Right lobe of liver (tissue), 4 donors: Measurements from ENCODE around the gene FAM124A.

ENCODE experiments used
- POLR2A ChIP-seq: fragments of 450-650 bp; IDR thresholded peaks from one replicate; pipeline ENCODE4 v1.6.1; 2017; ENCODE audit warnings: antibody characterized with exemption, mild to moderate bottlenecking
- TF ChIP-seq, protein P1 (sequence below), 4 donors: fragments of 200-600 bp in 3 of 4; fragments of 450-650 bp in 1 of 4; IDR thresholded peaks; one replicate each; pipeline versions ENCODE4 v1.5.1 to v1.8.0; 2016 to 2022; ENCODE audit warnings: antibody characterized with exemption in 4 of 4, mild to moderate bottlenecking in 2 of 4
- donor health status: DM: no; HTN: no; CAD: no.
- donor health status: DM: no; HTN: no; CAD: no.
- donor health status: DM: no; HTN: yes; CAD: no.

DNA sequence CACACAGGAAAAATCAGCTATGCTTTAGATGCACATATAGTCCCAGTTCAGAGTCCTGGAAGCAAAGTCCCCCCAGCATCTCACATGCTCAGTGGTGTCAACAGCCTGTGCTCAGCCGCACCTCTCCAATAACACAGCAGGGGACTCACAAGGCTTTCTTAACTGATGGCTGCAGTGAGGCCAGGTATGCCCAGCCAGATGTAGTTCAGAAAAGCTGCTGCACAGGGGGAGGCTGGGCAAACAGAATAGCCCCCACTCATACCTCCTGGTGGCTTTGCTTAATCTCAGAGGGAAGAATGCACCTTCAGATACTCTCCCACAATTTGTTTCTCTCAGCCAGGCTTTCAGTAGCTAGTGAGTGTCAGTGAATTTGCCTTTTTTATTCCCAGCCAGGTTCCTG is 33.4 kb downstream of the FAM124A start:
- TF ChIP-seq, protein P1, sequence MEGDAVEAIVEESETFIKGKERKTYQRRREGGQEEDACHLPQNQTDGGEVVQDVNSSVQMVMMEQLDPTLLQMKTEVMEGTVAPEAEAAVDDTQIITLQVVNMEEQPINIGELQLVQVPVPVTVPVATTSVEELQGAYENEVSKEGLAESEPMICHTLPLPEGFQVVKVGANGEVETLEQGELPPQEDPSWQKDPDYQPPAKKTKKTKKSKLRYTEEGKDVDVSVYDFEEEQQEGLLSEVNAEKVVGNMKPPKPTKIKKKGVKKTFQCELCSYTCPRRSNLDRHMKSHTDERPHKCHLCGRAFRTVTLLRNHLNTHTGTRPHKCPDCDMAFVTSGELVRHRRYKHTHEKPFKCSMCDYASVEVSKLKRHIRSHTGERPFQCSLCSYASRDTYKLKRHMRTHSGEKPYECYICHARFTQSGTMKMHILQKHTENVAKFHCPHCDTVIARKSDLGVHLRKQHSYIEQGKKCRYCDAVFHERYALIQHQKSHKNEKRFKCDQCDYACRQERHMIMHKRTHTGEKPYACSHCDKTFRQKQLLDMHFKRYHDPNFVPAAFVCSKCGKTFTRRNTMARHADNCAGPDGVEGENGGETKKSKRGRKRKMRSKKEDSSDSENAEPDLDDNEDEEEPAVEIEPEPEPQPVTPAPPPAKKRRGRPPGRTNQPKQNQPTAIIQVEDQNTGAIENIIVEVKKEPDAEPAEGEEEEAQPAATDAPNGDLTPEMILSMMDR (IDR thresholded peaks at IDR 0.05) = no peak
- TF ChIP-seq POLR2A = no peak
